Smooth muscle cell (in vitro differentiated cells): ENCODE results near the gene ATF4. TPM values are rescaled to one million over a fixed set of nuclear protein-coding genes. Genes with fewer than 3 reads are reported as not detected.

Experiments used
- DNase-seq: peaks from one replicate; lab custom pipeline; 2025; ENCODE audit not compliant: unreplicated experiment; lab: John Stamatoyannopoulos, UW
- H2AFZ ChIP-seq: fragments of 200-600 bp; sonication (generic); 2 replicates; pipeline ENCODE4 v1.6.0; 2016; ENCODE audit warnings: antibody characterized with exemption, low read depth, mild to moderate bottlenecking
- H3F3A ChIP-seq: fragments of 200-600 bp; sonication (generic); 2 replicates; pipeline ENCODE4 v1.6.0; 2017; ENCODE audit warnings: antibody characterized with exemption, low read depth
- H3K27ac ChIP-seq: fragments of 200-600 bp; sonication (generic); 2 replicates; pipeline ENCODE4 v1.5.1; 2016; ENCODE audit warnings: low read depth, mild to moderate bottlenecking
- H3K27me3 ChIP-seq: fragments of 200-600 bp; sonication (generic); 2 replicates; pipeline ENCODE4 v1.6.1; 2016; ENCODE audit warnings: low read depth, mild to moderate bottlenecking
- H3K36me3 ChIP-seq: fragments of 200-600 bp; sonication (generic); 2 replicates; pipeline ENCODE4 v1.5.1; 2016; ENCODE audit warnings: low read depth
- H3K4me1 ChIP-seq: fragments of 200-600 bp; sonication (generic); 2 replicates; pipeline ENCODE4 v1.5.1; 2016; ENCODE audit warnings: low read depth
- H3K4me2 ChIP-seq: fragments of 200-600 bp; sonication (generic); 2 replicates; pipeline ENCODE4 v1.6.0; 2016; ENCODE audit warnings: mild to moderate bottlenecking
- H3K4me3 ChIP-seq: fragments of 200-600 bp; sonication (generic); 2 replicates; pipeline ENCODE4 v1.5.1; 2016; ENCODE audit warnings: mild to moderate bottlenecking
- H3K79me2 ChIP-seq: fragments of 200-600 bp; sonication (generic); 2 replicates; pipeline ENCODE4 v1.6.0; 2016; ENCODE audit warnings: low read depth, mild to moderate bottlenecking
- H3K9ac ChIP-seq: fragments of 200-600 bp; sonication (generic); 2 replicates; pipeline ENCODE4 v1.6.0; 2016; ENCODE audit warnings: low read depth
- H3K9me3 ChIP-seq: fragments of 200-600 bp; sonication (generic); replicated peaks from 2 replicates; pipeline ENCODE4 v1.5.1; 2016; ENCODE audit warnings: low read depth
- H4K20me1 ChIP-seq: fragments of 200-600 bp; sonication (generic); 2 replicates; pipeline ENCODE4 v1.6.0; 2016; ENCODE audit warnings: low read depth
- CTCF ChIP-seq: fragments of 200-600 bp; sonication (generic); IDR thresholded peaks from 2 replicates; pipeline ENCODE4 v1.5.1; 2017; ENCODE audit warnings: borderline replicate concordance, mild to moderate bottlenecking, antibody characterized with exemption; ENCODE audit not compliant: insufficient read depth, poor library complexity, severe bottlenecking
- WGBS: methylation state at CpG from one replicate; pipeline ENCODE4 v1.1.7; 2016; ENCODE audit warnings: low lambda C conversion rate; 5-methylcytosine and 5-hydroxymethylcytosine counted together
- polyA plus RNA-seq: library from polyadenylated mRNA; unstranded; fragments of >200 nt; fragmentation: Nextera tagmentation; extraction: Ambion mirVana; gene quantifications from 2 replicates; pipeline ENCODE4 v1.2.1, GENCODE V29; 2016
- total RNA-seq: library from RNA; depleted of rRNA; stranded (reverse); fragments of >200 nt; gene quantifications from 2 replicates; pipeline ENCODE4 v1.2.3, GENCODE V29; 2014

ATF4 gene
- total and polyA plus RNA-seq, 2 experiments from 2014 or later, result 288 to 421 TPM

GRCh38 chr22:39567135-39567946 lies 47.0 kb downstream of the ATF4 start:
- no peaks in the 10 kb centered on the region for H3F3A ChIP-seq
- 87% methylated on average over 14 of the region's 14 CpGs for WGBS
- H4K20me1 ChIP-seq, result no peaks in the 10 kb centered on the region
- no peak overlapping the region for H3K27ac ChIP-seq
- peaks cover 5% of the 10 kb centered on the region for H3K27me3 ChIP-seq
- no peaks in the 10 kb centered on the region for H3K79me2 ChIP-seq
- no peaks in the 10 kb centered on the region for H3K36me3 ChIP-seq
- DNase-seq, result no peak
- no peak overlapping the region for H2AFZ ChIP-seq
- no peak for TF ChIP-seq CTCF
- no peak overlapping the region for H3K9ac ChIP-seq
- no peak overlapping the region for H3K4me2 ChIP-seq
- no peaks in the 10 kb centered on the region for H3K9me3 ChIP-seq
- H3K4me3 ChIP-seq, result no peak overlapping the region
- no peaks in the 10 kb centered on the region for H3K4me1 ChIP-seq

- H3K9me3 ChIP-seq, result no peaks in the 10 kb centered on the region
- H3K4me3 ChIP-seq, result no peak overlapping the region
- H3K36me3 ChIP-seq, result no peaks in the 10 kb centered on the region
- no peaks in the 10 kb centered on the region for H4K20me1 ChIP-seq
- no peak for DNase-seq
- H3K27me3 ChIP-seq, result no peaks in the 10 kb centered on the region
- no peaks in the 10 kb centered on the region for H3K4me1 ChIP-seq
- no peak overlapping the region for H3K27ac ChIP-seq
- no peak overlapping the region for H3K9ac ChIP-seq
- H3K4me2 ChIP-seq, result no peak overlapping the region
- H3K79me2 ChIP-seq, result no peaks in the 10 kb centered on the region
- no peak overlapping the region for H2AFZ ChIP-seq
- 91% methylated on average over 19 of the region's 19 CpGs for WGBS
- no peak for TF ChIP-seq CTCF
- H3F3A ChIP-seq, result no peaks in the 10 kb centered on the region
Observed at GRCh38 chr22:39568278-39568981, 48.1 kb downstream of the ATF4 start.

- Histone ChIP-seq H3K4me3 (no peak overlapping the region), H3K36me3 (no peaks in the 10 kb centered on the region), H2AFZ (no peak overlapping the region), H3F3A (no peaks in the 10 kb centered on the region), H3K9me3 (no peaks in the 10 kb centered on the region), H3K9ac (no peak overlapping the region), H3K4me1 (no peaks in the 10 kb centered on the region), H3K27ac (no peak overlapping the region), H4K20me1 (no peaks in the 10 kb centered on the region), H3K79me2 (no peaks in the 10 kb centered on the region), H3K4me2 (no peak overlapping the region), H3K27me3 (no peaks in the 10 kb centered on the region)
- WGBS, result 98% methylated on average over 7 of the region's 7 CpGs
- DNase-seq, result no peak
- no peak for TF ChIP-seq CTCF
Observed at GRCh38 chr22:39569066-39569465, 48.7 kb downstream of the ATF4 start.

GRCh38 chr22:39570226-39570625 lies 49.9 kb downstream of the ATF4 start:
- no peak overlapping the region for H3K9ac ChIP-seq
- H3K4me3 ChIP-seq, result no peak overlapping the region
- H3K4me2 ChIP-seq, result no peak overlapping the region
- no peaks in the 10 kb centered on the region for H3K79me2 ChIP-seq
- 77% methylated on average over 3 of the region's 3 CpGs for WGBS
- no peaks in the 10 kb centered on the region for H3K4me1 ChIP-seq
- no peak overlapping the region for H2AFZ ChIP-seq
- H3K36me3 ChIP-seq, result no peaks in the 10 kb centered on the region
- no peaks in the 10 kb centered on the region for H3K27me3 ChIP-seq
- no peak for DNase-seq
- no peak overlapping the region for H3K27ac ChIP-seq
- H4K20me1 ChIP-seq, result no peaks in the 10 kb centered on the region
- no peaks in the 10 kb centered on the region for H3F3A ChIP-seq
- no peaks in the 10 kb centered on the region for H3K9me3 ChIP-seq
- no peak for TF ChIP-seq CTCF
